ENCODE data around the gene TCTN2. TPM values are rescaled to one million over a fixed set of nuclear protein-coding genes. Genes with fewer than 3 reads are reported as not detected.

TCTN2 gene
- total and polyA plus RNA-seq, 11 donors, result 1.3 to 5.7 (median 4.5) TPM

- ATAC-seq, result no peak
- H3K27me3 ChIP-seq, result no peaks in the 10 kb centered on the region
- 88 to 93% (median 91%) methylated on average over 3 of the region's 3 CpGs for WGBS, 4 donors
- H3K36me3 ChIP-seq, result peaks cover 0 to 77% (median 29%) of the 10 kb centered on the region in 9 donors
- intact Hi-C loops (cut with DNase I), result no loop called here
- no peak overlapping the region for H3K4me3 ChIP-seq
- H3K4me1 ChIP-seq, result peaks cover 0 to 6% (median 0%) of the 10 kb centered on the region in 12 donors
- no peak overlapping the region for H3K27ac ChIP-seq
- no peak for DNase-seq
- no peak for TF ChIP-seq CTCF (IDR thresholded peaks at IDR 0.05)
- no peak for TF ChIP-seq POLR2A (IDR thresholded peaks at IDR 0.05)
- H3K9me3 ChIP-seq, result no peaks in the 10 kb centered on the region
Measured at GRCh38 chr12:123683964-123684363, 13.1 kb downstream of the TCTN2 start.

GRCh38 chr12:123686636-123687190 lies 15.8 kb downstream of the TCTN2 start:
- Histone ChIP-seq H3K4me3 (no peak overlapping the region), H3K36me3 (peaks cover 0 to 79% (median 26%) of the 10 kb centered on the region in 9 donors), H3K27me3 (no peaks in the 10 kb centered on the region), H3K4me1 (peaks cover 0 to 4% (median 0%) of the 10 kb centered on the region in 12 donors), H3K27ac (no peak overlapping the region), H3K9me3 (no peaks in the 10 kb centered on the region)
- 95 to 96% (median 95%) methylated on average over 18 of the region's 18 CpGs for WGBS, 4 donors
- DNase-seq (no peak), ATAC-seq (no peak)
- intact Hi-C loops (cut with DNase I), result no loop called here
- TF ChIP-seq POLR2A (IDR thresholded peaks at IDR 0.05) (no peak), CTCF (IDR thresholded peaks at IDR 0.05) (no peak)

- no peak for DNase-seq
- peaks cover 0 to 70% (median 24%) of the 10 kb centered on the region in 9 donors for H3K36me3 ChIP-seq
- no peaks in the 10 kb centered on the region for H3K4me1 ChIP-seq
- 92 to 94% (median 93%) methylated on average over 8 of the region's 8 CpGs for WGBS, 4 donors
- ATAC-seq, result no peak
- TF ChIP-seq POLR2A (IDR thresholded peaks at IDR 0.05), result no peak
- no peak for TF ChIP-seq CTCF (IDR thresholded peaks at IDR 0.05)
- H3K27me3 ChIP-seq, result no peaks in the 10 kb centered on the region
- no peak overlapping the region for H3K27ac ChIP-seq
- no peak overlapping the region for H3K4me3 ChIP-seq
- no peaks in the 10 kb centered on the region for H3K9me3 ChIP-seq
- intact Hi-C loops (cut with DNase I), result no loop called here
Measured at GRCh38 chr12:123690191-123690840, 19.4 kb downstream of the TCTN2 start.

GRCh38 chr12:123696207-123696606 lies 25.3 kb downstream of the TCTN2 start:
- WGBS, 4 donors, result 59 to 74% (median 64%) methylated on average over 8 of the region's 8 CpGs
- intact Hi-C loops (cut with DNase I), result no loop called here
- H3K4me3 ChIP-seq, result no peak overlapping the region
- ATAC-seq (peak in 3 of 4 donors; percentile 50 to 67 (median 59)), DNase-seq (no peak)
- H3K27ac ChIP-seq, result no peak overlapping the region
- H3K4me1 ChIP-seq, result peaks cover 0 to 5% (median 0%) of the 10 kb centered on the region in 12 donors
- TF ChIP-seq POLR2A (IDR thresholded peaks at IDR 0.05) (no peak), CTCF (IDR thresholded peaks at IDR 0.05) (no peak)
- peaks cover 0 to 74% (median 49%) of the 10 kb centered on the region in 9 donors for H3K36me3 ChIP-seq
- no peaks in the 10 kb centered on the region for H3K9me3 ChIP-seq
- H3K27me3 ChIP-seq, result no peaks in the 10 kb centered on the region

Measured in heart left ventricle (tissue), 16 donors.